OCI-LY1 (cell line): Measurements from ENCODE around the gene APOA1.

Experiments
- CTCF ChIP-seq: fragments of 200-600 bp; sonication (generic), shearing (Covaris generic); IDR thresholded peaks from 2 replicates; pipeline ENCODE4 v1.5.1; 2017; ENCODE audit warnings: mild to moderate bottlenecking, antibody characterized with exemption, low read length, moderate library complexity, mixed read lengths
- EZH2 ChIP-seq: fragments of 200-600 bp; sonication (generic), shearing (Covaris generic); IDR thresholded peaks from 2 replicates; pipeline ENCODE4 v1.8.0; 2017; ENCODE audit warnings: borderline replicate concordance, mixed run types, mild to moderate bottlenecking, antibody characterized with exemption, low read length, moderate library complexity, mixed read lengths

GRCh38 chr11:116823031-116823843 lies 14.2 kb downstream of the APOA1 start, which contains the start of gene APOA4:
- TF ChIP-seq CTCF: no peak
- no peak for TF ChIP-seq EZH2
